Activated effector memory CD4-positive, alpha-beta T cell treated with Interleukin-2 at 50 U/mL for 16 hours (primary cell): ENCODE data around the gene PGRMC2.
"Not testable (repeated sequence)": the region's sequence is repeated elsewhere in the genome, so short reads cannot be mapped to it uniquely, and the experiment has no call there.

Source experiments
- DNase-seq: peaks from one replicate; pipeline ENCODE4 v3.0.0-alpha.2; 2020

Gene PGRMC2

DNA sequence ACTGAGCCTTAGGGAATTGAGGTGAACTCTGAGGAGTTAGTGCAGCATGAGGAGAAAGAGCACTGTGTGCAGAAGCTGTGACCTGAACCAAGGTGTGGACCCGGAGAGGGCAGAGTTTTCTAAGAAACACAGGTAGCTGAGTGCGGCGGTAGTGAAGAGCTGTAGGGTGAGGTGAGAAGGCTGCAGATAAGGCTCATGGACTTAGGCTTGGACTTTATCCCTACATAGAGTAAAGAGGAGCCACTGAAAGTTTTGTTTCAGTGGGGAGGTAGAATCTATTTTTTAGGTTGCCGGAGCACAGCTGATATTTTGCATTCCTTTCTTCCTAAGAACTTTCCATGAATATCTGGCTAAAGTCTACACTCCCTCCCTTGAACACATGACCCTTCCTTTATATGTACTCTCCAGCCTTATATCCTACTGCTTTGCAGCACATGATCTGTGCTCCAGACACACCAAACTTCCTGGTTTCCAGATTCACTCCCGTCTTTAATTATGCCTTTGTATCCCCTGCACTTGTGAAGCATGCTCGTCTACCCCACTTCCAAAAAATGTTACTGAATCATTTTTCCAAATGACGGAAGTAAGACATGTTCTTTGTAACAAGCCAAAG lies 10.6 kb upstream of the PGRMC2 start:
- no peak for DNase-seq

DNA sequence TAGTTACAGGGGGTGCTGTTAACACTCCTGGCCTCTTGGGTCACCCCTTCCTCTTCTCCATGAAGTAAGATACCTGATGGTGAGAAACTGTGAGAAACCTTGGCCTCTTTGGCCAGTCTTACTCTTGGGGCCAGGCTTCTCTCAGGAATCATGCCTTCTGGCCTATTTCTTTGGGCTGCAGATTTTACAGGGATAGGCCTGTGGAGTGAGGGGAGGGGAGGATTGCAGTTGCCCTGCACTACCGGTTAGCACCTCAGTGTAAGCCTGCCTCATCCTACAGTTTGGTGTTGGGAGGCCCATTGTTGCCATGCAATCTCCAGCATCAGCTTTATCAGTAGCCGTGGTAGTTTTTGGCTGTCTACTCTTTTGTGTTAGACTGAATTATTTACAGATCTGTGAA lies 7.6 kb upstream of the PGRMC2 start:
- DNase-seq: no peak

DNA sequence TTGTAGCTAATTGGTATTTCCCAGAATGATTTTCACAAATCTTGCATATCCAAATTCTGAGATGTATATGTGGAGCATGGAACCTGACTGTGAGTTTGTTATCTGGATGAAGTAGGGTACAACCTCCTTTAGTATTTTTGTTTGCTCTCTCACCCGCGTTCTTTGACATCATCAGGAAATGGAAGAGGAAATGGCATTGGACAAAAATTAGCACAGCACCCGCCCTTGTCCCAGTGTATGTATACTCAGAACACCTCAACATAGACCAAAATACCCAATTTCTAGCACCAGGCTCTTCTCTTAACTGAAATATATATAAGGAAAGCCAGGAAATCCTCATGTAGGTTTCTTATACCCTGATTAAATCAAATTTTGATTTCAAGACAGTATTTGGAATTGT lies 6.9 kb upstream of the PGRMC2 start:
- no peak for DNase-seq

DNA sequence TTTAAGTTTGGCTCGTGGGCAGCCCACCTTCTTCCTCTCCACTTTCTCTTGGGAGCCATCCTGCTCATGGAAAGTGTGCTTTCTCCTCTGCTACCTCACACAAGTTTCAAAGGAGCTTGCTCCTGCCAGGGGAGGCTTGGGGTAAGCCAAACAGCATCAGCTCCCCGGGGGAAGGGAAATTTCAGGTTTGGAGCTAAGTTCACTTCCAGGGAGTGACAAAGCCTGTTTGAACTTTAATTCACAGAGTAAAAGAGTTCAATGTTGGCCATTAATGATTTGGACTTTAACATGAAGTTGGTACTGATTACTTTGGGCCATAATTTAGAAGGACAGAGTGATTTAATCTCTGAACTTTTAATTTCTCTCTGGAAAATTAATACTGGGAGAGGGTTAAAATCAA lies 4.7 kb upstream of the PGRMC2 start:
- no peak for DNase-seq

DNA sequence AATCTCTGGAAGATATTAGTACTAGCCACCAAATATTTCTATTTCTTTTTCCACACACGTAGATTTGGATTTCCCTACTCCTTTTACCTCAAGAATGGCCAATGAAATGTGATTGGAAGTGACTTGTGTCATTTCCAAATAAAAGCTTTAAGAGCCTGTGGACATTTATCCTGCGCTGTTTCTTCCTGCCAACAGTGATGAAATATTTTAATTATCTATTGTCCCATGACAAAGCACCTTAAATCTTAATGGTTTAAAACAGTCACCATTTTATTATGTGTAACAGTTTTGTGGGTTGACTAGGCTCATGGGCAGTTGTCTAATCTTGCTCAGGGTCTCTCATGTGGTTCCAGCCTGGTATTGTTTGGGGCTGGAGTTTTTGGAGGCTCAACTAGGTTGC lies 3.5 kb upstream of the PGRMC2 start:
- DNase-seq: no peak

DNA sequence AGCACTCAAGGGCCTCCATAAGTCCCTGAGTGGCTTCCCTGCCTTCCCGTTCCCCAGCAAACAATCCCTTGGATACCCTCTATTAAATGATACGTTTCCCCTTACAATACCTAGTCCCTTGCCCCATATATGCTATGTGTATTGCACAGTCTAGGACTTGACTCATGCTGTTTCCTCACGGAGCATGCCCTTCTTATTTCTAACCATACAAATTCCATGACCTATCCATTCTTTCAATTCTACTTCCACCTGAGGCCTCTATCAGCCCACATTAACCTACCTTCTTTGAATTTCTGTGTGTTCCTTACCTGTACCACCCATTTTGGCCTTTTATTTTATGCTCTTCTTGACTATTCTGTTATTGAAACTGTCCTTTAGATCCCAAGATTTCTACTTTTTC lies 2.9 kb upstream of the PGRMC2 start:
- DNase-seq: no peak

DNA sequence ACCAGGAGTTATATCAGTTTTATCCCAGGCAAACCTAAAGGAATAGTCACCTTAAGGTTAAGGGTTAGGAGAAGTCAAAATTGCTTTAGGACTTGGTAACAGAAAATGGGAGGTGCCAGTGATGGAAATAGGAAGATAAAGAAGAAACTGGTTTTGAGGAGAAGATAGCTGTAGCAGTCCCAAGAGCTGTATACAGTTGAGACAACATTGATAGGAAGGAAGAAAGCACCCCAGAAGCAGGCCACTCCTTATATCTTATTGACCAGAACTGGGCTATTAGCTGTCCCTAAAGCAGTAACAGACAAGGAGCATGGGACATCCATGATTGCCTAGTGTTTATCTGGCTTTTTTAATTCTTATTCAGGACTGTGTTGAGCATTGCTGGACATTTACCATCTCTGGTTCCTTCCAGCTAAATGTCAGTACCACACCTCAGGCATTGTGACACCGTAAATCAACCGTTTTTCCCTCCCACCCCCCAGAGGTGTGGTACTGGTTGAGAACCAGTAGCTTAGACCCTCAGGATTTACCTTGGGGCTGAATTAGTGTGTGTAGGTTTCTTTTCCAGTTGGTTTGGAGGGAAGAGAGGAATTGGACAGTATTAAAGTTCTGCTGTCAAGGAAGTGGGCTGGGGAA lies 2.0 kb upstream of the PGRMC2 start:
- DNase-seq: no peak

DNA sequence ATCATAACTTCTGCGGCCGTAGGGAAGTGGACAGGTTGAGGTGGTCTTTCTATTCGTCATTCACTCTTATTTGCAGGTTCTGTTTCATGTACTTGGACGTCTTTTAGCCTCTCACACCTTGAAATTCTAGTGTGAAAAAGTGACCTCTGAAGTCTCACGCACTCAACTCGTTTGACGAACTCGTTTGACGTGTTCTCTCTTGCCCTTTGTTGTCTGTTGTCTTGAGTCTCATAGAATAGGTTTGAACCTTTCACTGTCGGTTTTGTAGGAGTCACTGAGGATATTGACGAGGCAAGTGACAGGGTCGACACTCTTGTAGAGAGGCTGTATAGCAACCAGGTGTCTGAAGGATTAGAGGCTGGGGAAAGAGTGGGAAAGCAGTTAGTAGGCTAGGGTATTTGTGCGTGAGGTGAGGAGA lies 1.1 kb upstream of the PGRMC2 start:
- DNase-seq: no peak

DNA sequence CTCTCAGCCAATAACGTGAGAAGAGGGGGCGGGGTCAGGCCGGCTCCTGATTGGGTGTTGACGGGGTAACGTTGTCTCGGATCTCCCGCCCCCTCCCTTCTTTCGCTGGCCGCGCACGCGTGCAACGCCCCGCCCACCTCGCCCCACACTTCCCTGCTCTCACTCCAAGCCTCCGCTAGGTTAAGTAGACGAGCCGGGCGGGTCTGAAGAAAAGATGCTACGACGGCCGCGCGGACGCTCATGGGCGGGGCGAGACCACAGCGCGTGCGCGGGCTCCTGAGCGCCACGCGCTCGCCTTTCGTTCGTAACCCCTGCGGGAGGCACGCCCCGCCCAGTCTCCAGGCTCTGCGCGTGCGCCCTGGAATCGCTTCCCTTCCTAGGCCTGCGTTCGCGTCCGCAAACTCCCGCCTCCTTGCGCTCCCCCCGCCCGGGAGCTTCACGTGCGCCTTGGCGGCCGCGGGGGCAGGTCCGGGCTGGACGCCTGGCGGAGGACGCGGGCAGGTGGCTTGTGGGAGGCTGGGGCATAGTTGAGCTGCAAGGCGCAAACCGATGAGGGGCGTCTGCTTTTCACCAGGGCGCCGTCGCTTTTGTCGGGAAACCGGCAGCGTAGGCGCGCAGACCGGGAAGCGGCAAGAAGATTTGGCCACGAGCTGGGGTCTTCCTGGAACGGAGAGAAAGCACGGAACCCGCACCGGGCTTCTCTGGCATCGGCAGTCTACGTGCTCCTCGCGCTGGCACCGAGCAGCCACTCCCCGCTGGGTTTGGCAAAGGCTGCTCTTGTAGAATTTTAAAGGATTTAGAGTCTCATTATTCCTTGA lies 467 bp upstream of the PGRMC2 start:
- peak; percentile 99 for DNase-seq

DNA sequence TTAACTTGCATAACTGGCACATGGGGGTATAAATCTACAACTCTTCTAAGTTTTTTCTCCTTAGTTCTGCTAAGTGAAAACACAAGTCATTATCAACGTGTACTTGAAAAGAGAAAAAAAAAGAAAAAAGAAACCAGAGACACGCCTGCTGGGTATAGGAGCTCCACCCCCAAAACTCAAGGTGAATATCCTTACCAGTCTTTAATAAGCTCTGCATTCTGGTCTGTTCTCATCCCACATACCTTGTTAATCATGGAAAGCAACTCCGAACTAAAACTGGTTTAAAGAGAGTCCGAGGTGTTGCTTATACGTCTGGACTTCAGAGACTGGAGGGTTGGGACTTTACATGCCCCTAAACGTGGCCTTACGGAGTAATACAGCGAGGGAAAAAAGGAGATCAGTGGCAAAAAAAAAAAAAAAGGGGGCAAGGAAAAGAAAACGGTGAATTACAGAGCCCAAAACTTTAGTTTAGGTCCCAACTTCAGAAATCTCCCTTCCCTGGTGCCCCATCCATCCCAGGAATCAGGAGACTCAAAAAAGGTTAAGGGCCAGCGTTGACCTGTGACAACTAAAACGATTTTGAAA lies 1.0 kb downstream of the PGRMC2 start:
- DNase-seq: no peak

DNA sequence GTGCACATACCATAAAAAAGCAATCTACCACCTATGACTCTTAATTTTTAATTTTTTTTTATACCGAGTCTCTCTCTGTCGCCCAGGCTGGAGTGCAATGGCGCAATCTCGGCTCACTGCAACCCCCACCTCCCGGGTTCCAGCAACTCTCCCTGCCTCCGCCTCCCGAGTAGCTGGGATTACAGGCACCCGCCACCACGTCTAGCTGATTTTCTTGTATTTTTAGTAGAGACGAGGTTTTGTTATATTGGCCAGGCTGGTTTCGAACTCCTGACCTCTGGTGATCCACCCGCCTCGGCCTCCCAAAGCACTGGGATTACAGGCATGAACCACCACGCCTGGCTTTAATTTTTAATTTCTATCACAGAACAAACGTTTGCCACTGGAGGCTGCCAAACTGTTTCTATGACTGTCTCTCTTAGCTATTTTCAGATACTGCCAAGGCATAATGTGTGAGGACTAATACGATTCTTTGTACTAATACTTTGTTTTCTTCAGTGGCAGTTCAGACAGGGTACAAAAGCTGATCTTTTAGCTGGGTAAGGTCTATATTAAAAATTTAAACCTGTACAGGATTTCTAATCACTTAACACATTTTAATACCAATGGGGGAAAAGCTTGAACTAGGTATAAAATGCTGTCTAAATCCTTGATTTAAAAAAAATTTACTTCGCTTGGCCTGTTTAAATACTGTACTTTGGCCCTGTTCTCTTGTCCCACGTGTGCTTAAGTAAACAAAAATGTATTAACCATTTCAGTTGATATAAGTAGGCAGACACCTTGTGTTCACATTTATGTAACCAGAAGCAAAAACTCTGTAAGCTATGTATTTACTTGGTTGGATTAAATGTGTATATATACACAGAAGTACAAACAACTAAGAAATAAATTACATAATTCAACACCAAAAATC lies 2.3 kb downstream of the PGRMC2 start:
- DNase-seq: no peak

DNA sequence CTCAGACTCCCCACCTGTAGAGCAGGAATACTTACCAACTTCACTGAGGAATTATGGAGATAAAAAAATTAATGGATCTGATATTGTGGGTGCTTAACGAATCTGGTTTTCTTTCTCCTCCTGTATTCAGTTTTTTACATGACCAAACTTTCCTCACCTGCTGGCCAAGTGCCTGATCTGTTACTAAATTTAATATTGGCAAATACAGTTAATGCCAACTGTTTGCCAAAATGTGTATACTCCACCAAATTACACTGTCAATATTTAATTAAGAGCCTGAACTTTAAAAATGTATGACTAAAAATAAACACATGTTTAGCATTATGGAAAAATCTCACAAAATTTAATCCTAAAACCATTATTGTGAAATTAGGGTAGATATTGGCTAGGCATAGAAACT lies 3.3 kb downstream of the PGRMC2 start:
- DNase-seq: no peak

DNA sequence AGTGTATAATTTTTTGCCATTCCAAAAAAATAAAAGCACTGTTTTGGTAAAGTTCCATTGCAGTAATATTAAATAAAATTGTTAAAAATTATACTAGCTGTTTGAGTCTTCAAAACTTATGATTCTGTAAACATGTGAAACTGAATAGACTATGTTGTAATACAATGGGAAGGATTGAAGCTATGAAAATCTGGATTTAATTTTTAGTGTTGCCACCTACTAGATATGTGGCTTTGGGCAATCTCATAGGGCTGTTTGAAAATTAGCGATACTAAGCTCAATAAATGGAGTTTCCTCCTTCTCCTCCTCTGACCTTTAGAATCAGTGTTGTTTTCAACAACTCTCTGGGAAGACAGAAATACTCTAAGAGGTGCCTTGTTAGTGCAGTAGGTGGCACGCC lies 4.5 kb downstream of the PGRMC2 start:
- no peak for DNase-seq

DNA sequence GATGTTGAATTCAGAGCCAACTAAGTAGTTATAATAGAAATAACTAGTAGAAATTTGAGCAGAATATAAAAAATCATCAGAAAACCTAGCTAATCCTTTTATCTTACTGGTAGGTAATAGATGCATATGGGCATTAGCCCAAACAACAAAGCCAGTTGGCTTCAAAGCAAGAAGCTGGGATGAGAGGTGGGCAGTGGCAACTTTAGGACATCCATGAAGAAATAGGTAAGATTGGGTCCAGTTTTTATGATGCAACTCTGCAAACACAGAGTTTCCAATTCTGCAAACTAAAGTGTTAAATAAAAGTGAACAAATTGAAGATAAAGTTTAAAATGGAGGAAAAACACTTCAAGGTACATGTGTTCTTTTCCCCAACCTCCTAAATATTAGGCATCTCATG lies 5.1 kb downstream of the PGRMC2 start:
- DNase-seq: no peak

DNA sequence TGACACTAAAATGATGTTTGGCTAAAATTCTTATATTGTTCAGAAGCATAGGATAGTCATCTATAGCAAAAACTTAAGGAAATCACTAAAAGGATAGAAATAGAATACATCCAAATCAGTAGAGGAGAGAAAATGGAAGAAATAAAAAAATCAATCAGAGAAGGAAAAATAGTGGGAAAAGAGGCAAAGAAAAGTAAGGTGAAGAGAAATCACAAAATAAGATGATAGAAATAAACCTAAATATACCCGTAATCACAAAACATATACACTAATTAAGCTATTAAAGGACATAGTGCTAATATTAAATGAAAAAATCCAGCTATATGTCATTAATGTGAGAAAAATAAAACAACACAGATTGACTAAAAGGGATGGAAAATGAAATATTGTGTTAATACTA lies 6.3 kb downstream of the PGRMC2 start:
- no peak for DNase-seq

DNA sequence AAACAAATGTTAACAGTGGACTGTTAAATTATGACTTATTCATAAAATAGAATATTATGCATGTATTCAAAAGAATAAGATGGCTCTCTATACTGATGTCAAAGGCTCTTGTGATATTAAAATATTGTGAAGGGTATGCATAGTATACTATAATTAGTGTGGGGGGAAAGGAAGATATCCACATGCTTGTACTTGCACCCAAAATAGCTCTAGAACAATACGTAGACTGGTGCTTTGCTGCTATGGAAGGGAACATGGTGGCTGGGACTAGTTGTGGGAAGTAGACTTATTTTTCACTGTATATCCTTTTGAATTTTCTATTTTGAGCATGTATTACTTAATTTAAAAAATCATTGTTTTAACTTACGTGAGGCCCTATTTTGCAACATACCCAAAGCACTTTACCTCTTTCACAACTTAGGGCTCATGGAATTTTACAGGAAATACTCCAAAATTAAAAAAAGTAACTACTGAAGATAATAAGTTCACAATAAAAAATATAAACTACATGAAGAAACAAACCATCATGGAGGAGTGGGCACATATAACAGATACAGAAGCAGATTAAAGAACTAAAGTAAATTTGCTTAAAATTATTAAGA lies 7.9 kb downstream of the PGRMC2 start:
- no peak for DNase-seq

DNA sequence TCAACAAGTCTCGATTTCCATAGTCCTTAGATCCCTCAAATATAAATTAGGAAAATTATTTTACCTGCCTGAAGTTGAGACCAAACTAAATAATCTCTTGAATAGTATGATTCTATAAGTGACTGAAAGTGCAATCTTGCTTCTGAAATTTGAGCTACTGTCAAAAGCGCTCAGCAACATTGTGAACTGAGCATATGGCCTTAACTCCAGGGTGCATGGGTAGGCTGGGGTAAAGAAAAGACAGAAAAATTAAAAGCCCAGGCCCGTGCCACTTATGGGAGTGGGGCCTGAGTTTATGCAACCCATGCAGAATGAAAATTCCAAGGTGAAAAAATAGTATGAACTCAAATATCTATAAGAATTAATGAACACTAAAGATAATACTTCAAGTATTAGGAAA lies 9.8 kb downstream of the PGRMC2 start:
- DNase-seq: no peak

DNA sequence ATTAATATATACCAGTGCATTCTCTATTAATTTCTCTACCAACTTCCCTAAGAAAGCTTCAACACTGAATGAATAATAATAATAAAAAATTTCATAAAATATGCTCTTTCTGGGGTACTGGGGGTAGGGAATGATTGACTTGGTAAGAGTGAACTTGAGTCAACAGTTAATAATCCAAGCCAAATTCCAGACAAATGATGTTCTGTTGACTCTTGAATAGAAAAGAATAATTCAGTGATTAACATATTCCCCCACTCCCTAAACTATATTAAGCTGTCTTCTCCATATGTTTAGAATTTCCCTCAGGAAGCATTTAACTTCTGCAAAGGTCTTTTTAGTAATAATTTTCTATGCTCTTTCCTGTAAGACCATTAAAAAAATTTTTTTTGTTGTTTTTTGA lies 12.3 kb downstream of the PGRMC2 start:
- DNase-seq: no peak

DNA sequence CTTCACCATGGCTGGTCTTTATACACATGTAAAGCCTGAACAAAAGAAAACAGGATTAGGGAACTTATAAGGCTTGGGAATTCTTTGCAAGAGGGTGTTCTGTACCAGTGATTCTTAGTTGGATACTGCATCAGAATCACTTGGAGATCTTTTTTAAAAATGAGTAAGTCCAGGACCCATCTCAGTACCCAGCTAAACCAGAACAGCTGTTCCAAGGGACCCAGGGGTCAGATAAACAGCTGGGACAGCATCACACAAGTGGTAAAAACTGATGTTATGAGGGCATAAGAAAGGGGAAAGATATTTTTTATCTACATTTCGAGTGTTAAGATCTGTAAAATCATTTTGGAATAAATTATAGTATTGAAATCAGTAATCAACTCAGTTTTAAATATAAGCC lies 16.1 kb downstream of the PGRMC2 start:
- no peak for DNase-seq

DNA sequence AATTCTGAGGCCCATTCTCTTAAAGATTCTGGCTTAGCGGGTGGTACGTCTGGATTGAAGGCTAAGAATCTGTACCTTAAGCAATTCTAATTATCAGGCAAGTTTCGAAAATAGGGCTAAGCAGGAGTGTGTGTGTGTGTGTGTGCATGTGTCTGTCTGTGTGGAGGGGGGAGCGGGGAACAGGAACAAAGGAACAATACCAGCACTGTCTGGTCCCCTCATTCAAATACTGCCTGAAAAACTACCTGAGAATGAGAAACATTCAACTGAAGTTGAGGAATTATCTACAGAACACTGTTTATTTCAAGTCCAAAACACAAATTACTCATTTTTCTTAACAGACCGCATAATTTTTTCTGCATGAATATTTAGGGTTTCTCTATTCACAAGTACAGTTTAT lies 18.6 kb downstream of the PGRMC2 start:
- no peak for DNase-seq

DNA sequence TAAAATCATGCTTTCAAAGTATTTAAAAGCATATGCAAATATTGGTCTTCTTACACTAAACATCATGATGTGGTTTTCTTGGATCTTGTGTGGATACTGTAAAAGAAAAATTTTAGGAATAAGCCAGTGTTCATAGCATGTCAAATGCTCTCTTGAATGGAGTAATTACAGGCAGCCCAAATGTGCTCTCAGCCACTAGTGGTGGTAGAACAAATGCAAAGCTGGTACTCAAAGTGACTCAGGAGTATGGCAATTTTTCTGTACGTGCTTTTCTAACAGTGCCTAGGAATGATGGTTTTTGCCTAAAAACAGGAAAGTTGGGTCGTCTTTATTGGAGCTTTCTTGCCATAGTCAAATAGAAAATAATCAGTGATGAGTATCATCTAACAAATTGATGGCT lies 19.9 kb downstream of the PGRMC2 start:
- no peak for DNase-seq

DNA sequence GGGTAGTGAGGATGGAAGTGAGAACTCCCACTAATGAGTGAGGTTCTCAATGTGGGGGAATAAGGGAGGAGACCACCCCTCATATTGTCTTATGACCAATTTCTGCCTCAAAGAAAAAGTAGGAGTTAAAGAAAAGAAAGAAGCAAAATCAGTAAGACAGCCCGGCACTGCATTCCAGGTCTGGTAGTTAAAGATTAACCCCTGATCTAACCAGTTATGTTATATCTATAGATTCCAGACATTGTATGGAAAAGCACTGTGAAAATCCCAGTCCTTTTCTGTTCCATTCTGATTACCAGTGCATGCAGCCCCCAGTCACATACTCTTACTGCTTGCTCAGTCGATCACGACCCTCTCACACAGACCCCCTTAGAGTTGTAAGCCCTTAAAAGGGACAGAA lies 20.4 kb downstream of the PGRMC2 start:
- not testable (repeated sequence) for DNase-seq
